Stimulated activated CD8-positive, alpha-beta memory T cell treated with anti-CD3 and anti-CD28 coated beads, Interleukin-12 subunit alpha, Interleukin-12 subunit beta, amount 100 ng/mL, for 24 hours (primary cell): Measurements from ENCODE around the gene ZNF689.

Experiments
- DNase-seq: peaks from one replicate; pipeline ENCODE4 v3.0.0-alpha.2; 2020; ENCODE audit errors: extremely low read depth

Gene ZNF689

GRCh38 chr16:30562021-30562420 is 48.2 kb downstream of the ZNF689 start:
- DNase-seq, result no peak

GRCh38 chr16:30561089-30561816 is 48.9 kb downstream of the ZNF689 start:
- DNase-seq, result no peak

GRCh38 chr16:30559690-30560089 is 50.5 kb downstream of the ZNF689 start:
- no peak for DNase-seq

GRCh38 chr16:30558789-30559377 is 51.3 kb downstream of the ZNF689 start:
- DNase-seq, result no peak

- DNase-seq, result peak; percentile 95
These were observed 52.0 kb downstream of the ZNF689 start, which contains the start of gene ZNF764 for GRCh38 chr16:30557957-30558788. TSS of gene ZNF764 (minus strand) at chr16:30558374. CDS start at chr16:30558182, 192 bp downstream.

GRCh38 chr16:30557707-30557956 is 52.6 kb downstream of the ZNF689 start:
- no peak for DNase-seq

- DNase-seq, result no peak
These were observed 54.1 kb downstream of the ZNF689 start for GRCh38 chr16:30556125-30556473.

GRCh38 chr16:30555315-30556124 is 54.7 kb downstream of the ZNF689 start:
- no peak for DNase-seq

GRCh38 chr16:30554557-30555314 is 55.5 kb downstream of the ZNF689 start:
- DNase-seq, result no peak

- no peak for DNase-seq
These were observed 56.7 kb downstream of the ZNF689 start for GRCh38 chr16:30553393-30553899.

- DNase-seq, result no peak
These were observed 57.2 kb downstream of the ZNF689 start for GRCh38 chr16:30552956-30553355.
